SK-N-SH (cell line): Measurements from ENCODE around the gene ZFYVE27. TPM values are rescaled to one million over a fixed set of nuclear protein-coding genes. Genes with fewer than 3 reads are reported as not detected.

Experiments
- CTCF ChIA-PET: fragments of 300-600, 350-600 bp; formaldehyde crosslinking; extraction: SDS; loops from one replicate; lab custom pipeline; 2021; lab: Yijun Ruan, JAX
- POLR2A ChIA-PET: fragments of 350-600 bp; sonication (Branson Sonifier 250); formaldehyde crosslinking; extraction: SDS; loops from one replicate; lab custom pipeline; 2020; ENCODE audit warnings: antibody characterized with exemption, inconsistent platforms; lab: Yijun Ruan, JAX
- DNase-seq: peaks from one replicate; pipeline ENCODE4 v3.0.0; 2012
- H2AFZ ChIP-seq: fragments of 200-600 bp; sonication (generic); 2 replicates; pipeline ENCODE4 v1.8.1; 2016; ENCODE audit warnings: antibody characterized with exemption, mild to moderate bottlenecking, low read depth
- H3F3A ChIP-seq: fragments of 200-600 bp; sonication (generic); replicated peaks from 2 replicates; pipeline ENCODE3; 2016; ENCODE audit warnings: antibody characterized with exemption, mild to moderate bottlenecking; ENCODE audit not compliant: insufficient read depth
- H3K27ac ChIP-seq, 2 experiments: fragments of 200-500 bp in 1 of 2; fragments of 200-600 bp in 1 of 2; sonication (Bioruptor generic) in 1 of 2; sonication (generic), shearing (Covaris generic) in 1 of 2; 2 replicates each; pipeline versions ENCODE4 v1.5.1 to v1.6.1; 2014 to 2016; ENCODE audit warnings: low read depth in 2 of 2, inconsistent platforms in 1 of 2, low read length in 1 of 2, mild to moderate bottlenecking in 1 of 2, mixed read lengths in 1 of 2
- H3K27me3 ChIP-seq: fragments of 200-600 bp; sonication (generic), shearing (Covaris generic); 2 replicates; pipeline ENCODE4 v1.6.1; 2016; ENCODE audit warnings: mixed run types; ENCODE audit not compliant: insufficient read depth
- H3K36me3 ChIP-seq, 2 experiments: fragments of 200-500 bp in 1 of 2; fragments of 200-600 bp in 1 of 2; sonication (Bioruptor generic) in 1 of 2; sonication (generic) in 1 of 2; replicated peaks in 1 of 2; 2 replicates each; pipeline versions ENCODE3 to v1.5.1; 2014 to 2016; ENCODE audit warnings: low read length in 1 of 2, mild to moderate bottlenecking in 1 of 2; ENCODE audit not compliant: insufficient read depth in 2 of 2, control insufficient read depth in 1 of 2
- H3K4me1 ChIP-seq, 2 experiments: fragments of 200-500 bp in 1 of 2; fragments of 200-600 bp in 1 of 2; sonication (Bioruptor generic) in 1 of 2; sonication (generic), shearing (Covaris generic) in 1 of 2; 2 replicates each; pipeline versions ENCODE4 v1.5.1 to v1.6.1; 2014 to 2016; ENCODE audit warnings: low read depth in 1 of 2, low read length in 1 of 2, mixed run types in 1 of 2; ENCODE audit not compliant: insufficient read depth in 2 of 2, control insufficient read depth in 1 of 2
- H3K4me2 ChIP-seq: fragments of 200-600 bp; sonication (generic), shearing (Covaris generic); 2 replicates; pipeline ENCODE4 v1.6.1; 2017; ENCODE audit warnings: mixed run types
- H3K4me3 ChIP-seq, 2 experiments: fragments of 200-500 bp in 1 of 2; fragments of 200-600 bp in 1 of 2; sonication (Bioruptor generic) in 1 of 2; sonication (generic), shearing (Covaris generic) in 1 of 2; 2 replicates each; pipeline versions ENCODE4 v1.5.1 to v1.8.1; 2014 to 2016; ENCODE audit warnings: low read depth in 2 of 2, inconsistent platforms in 1 of 2, low read length in 1 of 2, mild to moderate bottlenecking in 1 of 2, mixed read lengths in 1 of 2, moderate library complexity in 1 of 2
- H3K79me2 ChIP-seq: fragments of 200-600 bp; sonication (generic); 2 replicates; pipeline ENCODE4 v1.8.1; 2017; ENCODE audit warnings: mild to moderate bottlenecking; ENCODE audit not compliant: insufficient read depth
- H3K9ac ChIP-seq: fragments of 200-600 bp; sonication (generic); 2 replicates; pipeline ENCODE4 v1.6.1; 2017; ENCODE audit warnings: mixed run types
- H3K9me2 ChIP-seq: fragments of 200-600 bp; sonication (generic); 2 replicates; pipeline ENCODE4 v1.6.1; 2017; ENCODE audit warnings: mixed run types
- H3K9me3 ChIP-seq: fragments of 200-600 bp; sonication (generic); 2 replicates; pipeline ENCODE4 v1.6.1; 2017; ENCODE audit warnings: mixed run types, mild to moderate bottlenecking, moderate library complexity
- H4K20me1 ChIP-seq: fragments of 200-600 bp; sonication (generic); 2 replicates; pipeline ENCODE4 v1.6.1; 2017; ENCODE audit warnings: mild to moderate bottlenecking, mixed run types; ENCODE audit not compliant: insufficient read depth
- ELF1 ChIP-seq: IDR thresholded peaks from 2 replicates; pipeline ENCODE4 v1.4.0; 2012
- EZH2phosphoT487 ChIP-seq: fragments of 200-600 bp; sonication (generic); IDR thresholded peaks from 2 replicates; pipeline ENCODE4 v1.6.1; 2017; ENCODE audit warnings: low read depth, mixed run types, mild to moderate bottlenecking, antibody characterized with exemption, moderate library complexity, borderline replicate concordance
- FOXM1 ChIP-seq: IDR thresholded peaks from 2 replicates; pipeline ENCODE4 v1.4.0; 2012; ENCODE audit warnings: low read depth, mild to moderate bottlenecking
- GABPA ChIP-seq: IDR thresholded peaks from 2 replicates; pipeline ENCODE4 v1.4.0; 2012; ENCODE audit warnings: low read depth, mild to moderate bottlenecking
- GATA2 ChIP-seq: sonication (generic); formaldehyde crosslinking; IDR thresholded peaks from 2 replicates; pipeline ENCODE4 v1.5.0; 2020; ENCODE audit warnings: mild to moderate bottlenecking, missing genetic modification reagents
- IRF3 ChIP-seq: fragments of 150-350 bp; IDR thresholded peaks from 2 replicates; pipeline ENCODE4 v1.6.1; 2016; ENCODE audit warnings: mild to moderate bottlenecking, low read depth, low read length
- MAX ChIP-seq: IDR thresholded peaks from 2 replicates; pipeline ENCODE4 v1.4.0; 2012; ENCODE audit warnings: low read depth
- MEF2A ChIP-seq: IDR thresholded peaks from 2 replicates; pipeline ENCODE4 v1.4.0; 2012; ENCODE audit warnings: low read depth, borderline replicate concordance
- MXI1 ChIP-seq: IDR thresholded peaks from 2 replicates; pipeline ENCODE4 v1.6.1; 2012; ENCODE audit warnings: mild to moderate bottlenecking, low read depth, low read length, improper control_type of control experiment
- NRF1 ChIP-seq: IDR thresholded peaks from 2 replicates; pipeline ENCODE4 v1.6.1; 2012; ENCODE audit warnings: low read depth, mild to moderate bottlenecking, low read length
- RAD21 ChIP-seq: IDR thresholded peaks from 2 replicates; pipeline ENCODE4 v1.6.1; 2012; ENCODE audit warnings: mild to moderate bottlenecking, low read length
- REST ChIP-seq: IDR thresholded peaks from 2 replicates; pipeline ENCODE4 v1.6.1; 2012; ENCODE audit warnings: mild to moderate bottlenecking, low read depth, low read length, moderate library complexity
- RXRA ChIP-seq: IDR thresholded peaks from 2 replicates; pipeline ENCODE4 v1.4.0; 2012; ENCODE audit warnings: low read depth, mild to moderate bottlenecking, borderline replicate concordance
- SMC3 ChIP-seq: IDR thresholded peaks from 2 replicates; pipeline ENCODE4 v1.6.1; 2012; ENCODE audit warnings: low read depth, low read length, improper control_type of control experiment
- USF1 ChIP-seq: IDR thresholded peaks from 2 replicates; pipeline ENCODE4 v1.4.0; 2012; ENCODE audit warnings: low read depth, borderline replicate concordance
- USF2 ChIP-seq: fragments of 150-350 bp; IDR thresholded peaks from 2 replicates; pipeline ENCODE4 v1.6.1; 2017; ENCODE audit warnings: antibody characterized with exemption, low read length, low read depth, borderline replicate concordance
- YY1 ChIP-seq: IDR thresholded peaks from 2 replicates; pipeline ENCODE4 v1.4.0; 2012; ENCODE audit warnings: low read depth, mild to moderate bottlenecking
- ZBTB33 ChIP-seq: IDR thresholded peaks from 2 replicates; pipeline ENCODE4 v1.4.0; 2012; ENCODE audit warnings: low read depth, borderline replicate concordance
- WGBS: methylation state at CpG from one replicate; pipeline ENCODE4 v1.1.6; 2017; ENCODE audit warnings: low lambda C conversion rate; 5-methylcytosine and 5-hydroxymethylcytosine counted together
- polyA plus RNA-seq, 3 experiments: library from polyadenylated mRNA; depleted of rRNA; stranded (reverse); fragments of >200 nt; gene quantifications; 2 replicates each; pipeline ENCODE4 v1.2.3, GENCODE V29; 2012

ZFYVE27 gene
- polyA plus RNA-seq, 1 of the 3 experiments (the other 2 are of a cell fraction) = 30.5 TPM

GRCh38 chr10:97726636-97727178 is 10.2 kb upstream of the ZFYVE27 start:
- Histone ChIP-seq H3K4me3 (no peak overlapping the region), H3K9ac (no peak overlapping the region), H2AFZ (no peak overlapping the region), H3K4me2 (no peak overlapping the region), H3K27me3 (no peaks in the 10 kb centered on the region), H3K9me3 (no peaks in the 10 kb centered on the region), H4K20me1 (no peaks in the 10 kb centered on the region), H3K79me2 (no peaks in the 10 kb centered on the region), H3K27ac (no peak overlapping the region; a peak in 1 of 4 replicates), H3K9me2 (no peaks in the 10 kb centered on the region), H3K36me3 (no peaks in the 10 kb centered on the region), H3K4me1 (no peaks in the 10 kb centered on the region), H3F3A (peaks cover 3% of the 10 kb centered on the region)
- ChIA-PET CTCF (interaction anchor here (0.7 to 15.2 kb wide), 5 partner anchors 14 to 301 kb away, joined by 3 to 687 read pairs (median 4); partner anchors contain the start of genes AVPI1 and MARVELD1), POLR2A (no interaction called here)
- DNase-seq = no peak
- TF ChIP-seq IRF3 (no peak), REST (no peak), EZH2phosphoT487 (no peak), GABPA (no peak), USF2 (no peak), RAD21 (no peak), MXI1 (no peak), FOXM1 (no peak), ZBTB33 (no peak), MAX (no peak), NRF1 (no peak), GATA2 (no peak), MEF2A (no peak), ELF1 (no peak), SMC3 (no peak), USF1 (no peak), YY1 (no peak), RXRA (no peak)
- WGBS = 92% methylated on average over 8 of the region's 8 CpGs
